HEK293T (cell line): Measurements from ENCODE around the gene MORN5.

ENCODE experiments used
- ARNT ChIP-seq: fragments of 450-650 bp; IDR thresholded peaks from 2 replicates; pipeline ENCODE4 v1.6.1; 2017; ENCODE audit warnings: mild to moderate bottlenecking
- BHLHE40 ChIP-seq: fragments of 450-650 bp; IDR thresholded peaks from 2 replicates; pipeline ENCODE4 v1.6.1; 2016; ENCODE audit warnings: mild to moderate bottlenecking, moderate library complexity, borderline replicate concordance
- CTBP1 ChIP-seq: fragments of 450-650 bp; IDR thresholded peaks from 2 replicates; pipeline ENCODE4 v1.6.1; 2016; ENCODE audit warnings: borderline replicate concordance
- ELF4 ChIP-seq: fragments of 450-650 bp; IDR thresholded peaks from 2 replicates; pipeline ENCODE4 v1.6.1; 2017; ENCODE audit warnings: antibody characterized with exemption
- FOXK2 ChIP-seq: fragments of 450-650 bp; IDR thresholded peaks from 2 replicates; pipeline ENCODE4 v1.6.1; 2016; ENCODE audit warnings: mild to moderate bottlenecking
- FOXM1 ChIP-seq: fragments of 450-650 bp; IDR thresholded peaks from 2 replicates; pipeline ENCODE4 v1.6.1; 2017; ENCODE audit warnings: mild to moderate bottlenecking, borderline replicate concordance
- HDGF ChIP-seq: fragments of 450-650 bp; IDR thresholded peaks from 2 replicates; pipeline ENCODE4 v1.6.1; 2017; ENCODE audit warnings: antibody characterized with exemption, borderline replicate concordance
- L3MBTL2 ChIP-seq: fragments of 450-650 bp; conservative IDR thresholded peaks from 2 replicates; pipeline ENCODE4 v1.6.1; 2016; ENCODE audit warnings: mild to moderate bottlenecking
- LEF1 ChIP-seq: fragments of 450-650 bp; IDR thresholded peaks from 2 replicates; pipeline ENCODE4 v1.6.1; 2017; ENCODE audit warnings: mild to moderate bottlenecking, borderline replicate concordance
- PKNOX1 ChIP-seq: fragments of 450-650 bp; IDR thresholded peaks from 2 replicates; pipeline ENCODE4 v1.6.1; 2016
- SP1 ChIP-seq: fragments of 450-650 bp; IDR thresholded peaks from 2 replicates; pipeline ENCODE4 v1.6.1; 2017
- SUZ12 ChIP-seq: fragments of 450-650 bp; IDR thresholded peaks from 2 replicates; pipeline ENCODE4 v1.6.1; 2016; ENCODE audit warnings: mild to moderate bottlenecking
- TARDBP ChIP-seq: fragments of 450-650 bp; IDR thresholded peaks from 2 replicates; pipeline ENCODE4 v1.6.1; 2016
- ZNF384 ChIP-seq: fragments of 450-650 bp; IDR thresholded peaks from 2 replicates; pipeline ENCODE4 v1.6.1; 2016

- TF ChIP-seq SP1 = no peak
- TF ChIP-seq L3MBTL2 = no peak
- TF ChIP-seq BHLHE40 = no peak
- no peak for TF ChIP-seq ARNT
- no peak for TF ChIP-seq FOXM1
- TF ChIP-seq TARDBP = no peak
- TF ChIP-seq FOXK2 = no peak
- no peak for TF ChIP-seq ZNF384
- no peak for TF ChIP-seq HDGF
- TF ChIP-seq PKNOX1 = no peak
- TF ChIP-seq CTBP1 = no peak
- no peak for TF ChIP-seq ELF4
- no peak for TF ChIP-seq LEF1
- no peak for TF ChIP-seq SUZ12
Measured at GRCh38 chr9:122215663-122216062, 56.0 kb downstream of the MORN5 start.
